ENCODE data around the gene ASAP3.
A peak's percentile ranks its signal among the peaks of the same experiment; 100 is the strongest.

Gene ASAP3

GRCh38 chr1:23421343-23421742 lies 62.6 kb downstream of the ASAP3 start:
- Histone ChIP-seq H3K36me3 (ENCODE audit: control insufficient read depth, insufficient read depth, low read length) (peaks cover 5% of the 10 kb centered on the region), H3K4me1 (ENCODE audit: control insufficient read depth, insufficient read depth, low read length, poor library complexity, severe bottlenecking) (peaks cover 10% of the 10 kb centered on the region), H3K4me3 (ENCODE audit: extremely low read depth, insufficient read depth, low read length, poor library complexity, severe bottlenecking) (no peak overlapping the region), H3K27ac (ENCODE audit: low read depth, low read length, severe bottlenecking) (no peak overlapping the region), H3K9me3 (ENCODE audit: control insufficient read depth, low read length) (peaks cover 5% of the 10 kb centered on the region)
- 71% methylated on average over 2 of the region's 3 CpGs; no CpG with 5 or more reads in 1 of the 2 experiments for WGBS, 2 experiments (ENCODE audit: insufficient coverage in 2 of 2)

GRCh38 chr1:23420778-23421177 lies 63.2 kb downstream of the ASAP3 start:
- no peaks in the 10 kb centered on the region for H3K36me3 ChIP-seq (ENCODE audit: control insufficient read depth, insufficient read depth, low read length)
- H3K9me3 ChIP-seq (ENCODE audit: control insufficient read depth, low read length): peaks cover 5% of the 10 kb centered on the region
- H3K4me1 ChIP-seq (ENCODE audit: control insufficient read depth, insufficient read depth, low read length, poor library complexity, severe bottlenecking): peaks cover 10% of the 10 kb centered on the region
- no peak overlapping the region for H3K27ac ChIP-seq (ENCODE audit: low read depth, low read length, severe bottlenecking)
- no peak overlapping the region for H3K4me3 ChIP-seq (ENCODE audit: extremely low read depth, insufficient read depth, low read length, poor library complexity, severe bottlenecking)
- WGBS, 2 experiments (ENCODE audit: insufficient coverage in 2 of 2): 79 to 89% methylated on average over 2 of the region's 3 CpGs

GRCh38 chr1:23419180-23419579 lies 64.8 kb downstream of the ASAP3 start:
- Histone ChIP-seq H3K4me3 (ENCODE audit: extremely low read depth, insufficient read depth, low read length, poor library complexity, severe bottlenecking) (no peak overlapping the region), H3K4me1 (ENCODE audit: control insufficient read depth, insufficient read depth, low read length, poor library complexity, severe bottlenecking) (peaks cover 4% of the 10 kb centered on the region), H3K27ac (ENCODE audit: low read depth, low read length, severe bottlenecking) (no peak overlapping the region), H3K36me3 (ENCODE audit: control insufficient read depth, insufficient read depth, low read length) (no peaks in the 10 kb centered on the region), H3K9me3 (ENCODE audit: control insufficient read depth, low read length) (peaks cover 5% of the 10 kb centered on the region)
- WGBS, 2 experiments (ENCODE audit: insufficient coverage in 2 of 2): 10 to 12% methylated on average over 3 to 6 of the region's 6 CpGs

- peaks cover 5% of the 10 kb centered on the region for H3K9me3 ChIP-seq (ENCODE audit: control insufficient read depth, low read length)
- WGBS, 2 experiments (ENCODE audit: insufficient coverage in 2 of 2): 71 to 100% methylated on average over 2 of the region's 3 CpGs
- no peak overlapping the region for H3K4me3 ChIP-seq (ENCODE audit: extremely low read depth, insufficient read depth, low read length, poor library complexity, severe bottlenecking)
- no peak overlapping the region for H3K27ac ChIP-seq (ENCODE audit: low read depth, low read length, severe bottlenecking)
- peaks cover 6% of the 10 kb centered on the region for H3K4me1 ChIP-seq (ENCODE audit: control insufficient read depth, insufficient read depth, low read length, poor library complexity, severe bottlenecking)
- H3K36me3 ChIP-seq (ENCODE audit: control insufficient read depth, insufficient read depth, low read length): no peaks in the 10 kb centered on the region
These were observed 66.4 kb downstream of the ASAP3 start for GRCh38 chr1:23417570-23417969.

- 62 to 83% methylated on average over 3 to 4 of the region's 4 CpGs for WGBS, 2 experiments (ENCODE audit: insufficient coverage in 2 of 2)
- H3K36me3 ChIP-seq (ENCODE audit: control insufficient read depth, insufficient read depth, low read length): no peaks in the 10 kb centered on the region
- H3K27ac ChIP-seq (ENCODE audit: low read depth, low read length, severe bottlenecking): no peak overlapping the region
- peaks cover 6% of the 10 kb centered on the region for H3K4me1 ChIP-seq (ENCODE audit: control insufficient read depth, insufficient read depth, low read length, poor library complexity, severe bottlenecking)
- H3K4me3 ChIP-seq (ENCODE audit: extremely low read depth, insufficient read depth, low read length, poor library complexity, severe bottlenecking): no peak overlapping the region
- peaks cover 5% of the 10 kb centered on the region for H3K9me3 ChIP-seq (ENCODE audit: control insufficient read depth, low read length)
These were observed 67.0 kb downstream of the ASAP3 start for GRCh38 chr1:23416964-23417363.

GRCh38 chr1:23408797-23409290 lies 75.1 kb downstream of the ASAP3 start:
- no peak overlapping the region for H3K27ac ChIP-seq (ENCODE audit: low read depth, low read length, severe bottlenecking)
- H3K9me3 ChIP-seq (ENCODE audit: control insufficient read depth, low read length): no peaks in the 10 kb centered on the region
- no peak overlapping the region for H3K4me3 ChIP-seq (ENCODE audit: extremely low read depth, insufficient read depth, low read length, poor library complexity, severe bottlenecking)
- WGBS, 2 experiments (ENCODE audit: insufficient coverage in 2 of 2): 84 to 100% methylated on average over 2 to 3 of the region's 7 CpGs
- no peaks in the 10 kb centered on the region for H3K36me3 ChIP-seq (ENCODE audit: control insufficient read depth, insufficient read depth, low read length)
- peaks cover 10% of the 10 kb centered on the region for H3K4me1 ChIP-seq (ENCODE audit: control insufficient read depth, insufficient read depth, low read length, poor library complexity, severe bottlenecking)

- H3K4me3 ChIP-seq (ENCODE audit: extremely low read depth, insufficient read depth, low read length, poor library complexity, severe bottlenecking): no peak overlapping the region
- WGBS, 2 experiments (ENCODE audit: insufficient coverage in 2 of 2): 86 to 88% methylated on average over 8 of the region's 8 CpGs
- no peaks in the 10 kb centered on the region for H3K9me3 ChIP-seq (ENCODE audit: control insufficient read depth, low read length)
- H3K27ac ChIP-seq (ENCODE audit: low read depth, low read length, severe bottlenecking): no peak overlapping the region
- H3K4me1 ChIP-seq (ENCODE audit: control insufficient read depth, insufficient read depth, low read length, poor library complexity, severe bottlenecking): peaks cover 22% of the 10 kb centered on the region
- no peaks in the 10 kb centered on the region for H3K36me3 ChIP-seq (ENCODE audit: control insufficient read depth, insufficient read depth, low read length)
These were observed 76.9 kb downstream of the ASAP3 start for GRCh38 chr1:23407016-23407630.

- 78% methylated on average over 3 of the region's 3 CpGs for WGBS, 2 experiments (ENCODE audit: insufficient coverage in 2 of 2)
- no peaks in the 10 kb centered on the region for H3K9me3 ChIP-seq (ENCODE audit: control insufficient read depth, low read length)
- no peak overlapping the region for H3K27ac ChIP-seq (ENCODE audit: low read depth, low read length, severe bottlenecking)
- no peak overlapping the region for H3K4me3 ChIP-seq (ENCODE audit: extremely low read depth, insufficient read depth, low read length, poor library complexity, severe bottlenecking)
- H3K36me3 ChIP-seq (ENCODE audit: control insufficient read depth, insufficient read depth, low read length): no peaks in the 10 kb centered on the region
- peaks cover 20% of the 10 kb centered on the region for H3K4me1 ChIP-seq (ENCODE audit: control insufficient read depth, insufficient read depth, low read length, poor library complexity, severe bottlenecking)
These were observed 78.0 kb downstream of the ASAP3 start for GRCh38 chr1:23405946-23406345.

GRCh38 chr1:23403735-23404486 lies 80.1 kb downstream of the ASAP3 start:
- H3K4me3 ChIP-seq (ENCODE audit: extremely low read depth, insufficient read depth, low read length, poor library complexity, severe bottlenecking): no peak overlapping the region
- H3K9me3 ChIP-seq (ENCODE audit: control insufficient read depth, low read length): no peaks in the 10 kb centered on the region
- no peaks in the 10 kb centered on the region for H3K36me3 ChIP-seq (ENCODE audit: control insufficient read depth, insufficient read depth, low read length)
- peaks cover 23% of the 10 kb centered on the region for H3K4me1 ChIP-seq (ENCODE audit: control insufficient read depth, insufficient read depth, low read length, poor library complexity, severe bottlenecking)
- 10 to 15% methylated on average over 14 to 18 of the region's 19 CpGs for WGBS, 2 experiments (ENCODE audit: insufficient coverage in 2 of 2)
- peak overlapping the region; percentile 47 for H3K27ac ChIP-seq (ENCODE audit: low read depth, low read length, severe bottlenecking)

GRCh38 chr1:23403355-23403734 lies 80.6 kb downstream of the ASAP3 start:
- H3K4me3 ChIP-seq (ENCODE audit: extremely low read depth, insufficient read depth, low read length, poor library complexity, severe bottlenecking): no peak overlapping the region
- no peaks in the 10 kb centered on the region for H3K36me3 ChIP-seq (ENCODE audit: control insufficient read depth, insufficient read depth, low read length)
- WGBS, 2 experiments (ENCODE audit: insufficient coverage in 2 of 2): 75 to 78% methylated on average over 2 of the region's 4 CpGs
- peak overlapping the region; percentile 49 for H3K27ac ChIP-seq (ENCODE audit: low read depth, low read length, severe bottlenecking)
- no peaks in the 10 kb centered on the region for H3K9me3 ChIP-seq (ENCODE audit: control insufficient read depth, low read length)
- H3K4me1 ChIP-seq (ENCODE audit: control insufficient read depth, insufficient read depth, low read length, poor library complexity, severe bottlenecking): peaks cover 23% of the 10 kb centered on the region

GRCh38 chr1:23403038-23403336 lies 81.0 kb downstream of the ASAP3 start:
- H3K9me3 ChIP-seq (ENCODE audit: control insufficient read depth, low read length): no peaks in the 10 kb centered on the region
- 48 to 88% methylated on average over 3 to 6 of the region's 6 CpGs for WGBS, 2 experiments (ENCODE audit: insufficient coverage in 2 of 2)
- peak overlapping the region; percentile 49 for H3K27ac ChIP-seq (ENCODE audit: low read depth, low read length, severe bottlenecking)
- peaks cover 23% of the 10 kb centered on the region for H3K4me1 ChIP-seq (ENCODE audit: control insufficient read depth, insufficient read depth, low read length, poor library complexity, severe bottlenecking)
- no peak overlapping the region for H3K4me3 ChIP-seq (ENCODE audit: extremely low read depth, insufficient read depth, low read length, poor library complexity, severe bottlenecking)
- no peaks in the 10 kb centered on the region for H3K36me3 ChIP-seq (ENCODE audit: control insufficient read depth, insufficient read depth, low read length)

Data from mesodermal cell (in vitro differentiated cells).